Activated CD4-positive, CD25-positive, alpha-beta regulatory T cell treated with anti-CD3 and anti-CD28 coated beads, Interleukin-2, amount 50 U/mL, for 16 hours (primary cell): ENCODE data around the gene DYRK4.

Experiments
- DNase-seq: peaks from one replicate; pipeline ENCODE4 v3.0.0-alpha.2; 2020; ENCODE audit warnings: low read depth, low spot score

The DYRK4 gene

DNA sequence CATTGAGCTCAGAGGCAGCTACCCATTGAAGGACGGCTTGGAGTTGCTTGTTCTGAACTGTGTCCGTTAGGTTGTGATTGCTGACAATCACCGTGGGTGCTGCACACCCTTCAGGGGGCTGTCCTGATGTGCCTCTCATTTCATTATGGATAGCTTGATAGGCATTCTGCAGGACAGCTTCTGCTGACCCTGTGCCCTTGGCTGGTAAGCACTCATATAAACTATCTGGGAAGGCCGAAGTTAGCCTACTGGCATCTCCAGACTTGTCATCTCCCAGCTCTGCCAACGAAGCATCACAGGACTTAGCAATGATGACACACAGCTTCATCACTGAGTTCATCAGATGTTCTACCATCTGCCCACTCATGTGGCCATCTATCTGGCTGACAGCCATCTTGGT lies 64.5 kb downstream of the DYRK4 start:
- no peak for DNase-seq

- no peak for DNase-seq
Observed at GRCh38 chr12:4628406-4628805, 66.4 kb downstream of the DYRK4 start.

DNA sequence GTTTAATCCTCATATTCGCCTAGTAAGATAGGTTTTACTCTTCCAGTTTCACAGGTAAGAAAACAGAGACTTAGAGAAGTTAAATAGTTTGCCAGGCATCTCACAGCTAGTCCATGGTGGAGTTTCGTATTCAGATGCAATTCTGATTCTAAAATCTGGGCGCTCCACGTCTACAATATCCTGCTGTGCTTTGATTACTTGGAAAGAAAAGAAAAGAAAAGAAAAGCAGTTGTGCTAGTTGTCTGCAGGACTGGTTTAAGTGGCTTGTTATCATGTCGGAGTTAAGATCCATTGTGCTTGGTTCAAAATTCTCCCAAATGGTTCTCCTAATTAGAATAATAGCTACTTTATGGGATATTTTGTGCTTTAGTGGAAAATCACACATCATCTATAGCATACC lies 68.3 kb downstream of the DYRK4 start:
- DNase-seq = no peak

DNA sequence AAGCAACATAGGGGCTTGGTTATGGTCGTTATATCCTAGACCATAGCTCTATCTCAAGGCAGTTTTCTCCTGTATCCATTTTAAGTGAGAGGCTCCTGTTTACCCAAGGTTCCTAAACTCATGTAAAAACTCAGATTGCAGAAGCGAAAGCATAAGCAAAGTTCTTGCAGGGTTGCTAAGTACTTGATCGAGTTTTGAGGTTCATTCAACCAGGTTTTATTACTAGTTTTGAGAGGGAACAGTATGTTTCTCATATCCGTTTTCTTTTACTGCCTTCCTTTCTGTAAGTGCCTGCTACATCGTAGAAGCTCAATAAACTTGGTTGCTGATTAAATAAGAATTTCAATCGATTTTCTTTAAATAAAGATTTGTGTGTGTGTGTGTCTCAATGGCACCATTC lies 81.7 kb downstream of the DYRK4 start:
- DNase-seq = no peak

- DNase-seq = no peak
Observed at GRCh38 chr12:4645023-4645422, 83.0 kb downstream of the DYRK4 start.

GRCh38 chr12:4648104-4648500 lies 86.1 kb downstream of the DYRK4 start:
- no peak for DNase-seq

GRCh38 chr12:4648501-4649357 lies 86.7 kb downstream of the DYRK4 start, which contains the start of the genes AKAP3 and NDUFA9:
TSS of gene AKAP3 (minus strand) at chr12:4649051. CDS start at chr12:4638196, 10,855 bp downstream.
TSS of gene NDUFA9 (plus strand) at chr12:4649114. CDS start at chr12:4649127, 13 bp downstream.
- peak; percentile 65 for DNase-seq

- no peak for DNase-seq
Observed at GRCh38 chr12:4649358-4649661, 87.3 kb downstream of the DYRK4 start.

GRCh38 chr12:4653257-4653656 lies 91.2 kb downstream of the DYRK4 start:
- DNase-seq = no peak

- DNase-seq = no peak
Observed at GRCh38 chr12:4653691-4654090, 91.7 kb downstream of the DYRK4 start.
